Rectal smooth muscle tissue (tissue), 1 donor: Measurements from ENCODE around the gene ARG1.

Experiments used
- H3K27ac ChIP-seq: one replicate; pipeline ENCODE4 v1.7.0; 2013; ENCODE audit warnings: low read depth, low read length, inconsistent platforms
- H3K27me3 ChIP-seq: one replicate; pipeline ENCODE4 v1.7.0; 2013; ENCODE audit warnings: low read length; ENCODE audit not compliant: control insufficient read depth, insufficient read depth
- H3K36me3 ChIP-seq: one replicate; pipeline ENCODE4 v1.7.0; 2013; ENCODE audit warnings: low read length; ENCODE audit not compliant: control insufficient read depth, insufficient read depth
- H3K4me1 ChIP-seq: one replicate; pipeline ENCODE4 v1.7.0; 2013; ENCODE audit warnings: low read length; ENCODE audit not compliant: control insufficient read depth, insufficient read depth
- H3K4me3 ChIP-seq: one replicate; pipeline ENCODE4 v1.7.0; 2013; ENCODE audit warnings: low read length
- H3K9ac ChIP-seq: one replicate; pipeline ENCODE4 v1.7.0; 2013; ENCODE audit warnings: low read length

Gene ARG1

GRCh38 chr6:131592935-131593334 lies 19.9 kb downstream of the ARG1 start:
- peaks cover 23% of the 10 kb centered on the region for H3K36me3 ChIP-seq
- H3K9ac ChIP-seq = no peak overlapping the region
- no peak overlapping the region for H3K4me3 ChIP-seq
- H3K4me1 ChIP-seq = no peaks in the 10 kb centered on the region
- no peak overlapping the region for H3K27ac ChIP-seq
- H3K27me3 ChIP-seq = no peaks in the 10 kb centered on the region

GRCh38 chr6:131594074-131594473 lies 21.0 kb downstream of the ARG1 start:
- H3K27me3 ChIP-seq = no peaks in the 10 kb centered on the region
- no peak overlapping the region for H3K4me3 ChIP-seq
- H3K4me1 ChIP-seq = no peaks in the 10 kb centered on the region
- H3K9ac ChIP-seq = no peak overlapping the region
- peaks cover 22% of the 10 kb centered on the region for H3K36me3 ChIP-seq
- H3K27ac ChIP-seq = no peak overlapping the region

DNA sequence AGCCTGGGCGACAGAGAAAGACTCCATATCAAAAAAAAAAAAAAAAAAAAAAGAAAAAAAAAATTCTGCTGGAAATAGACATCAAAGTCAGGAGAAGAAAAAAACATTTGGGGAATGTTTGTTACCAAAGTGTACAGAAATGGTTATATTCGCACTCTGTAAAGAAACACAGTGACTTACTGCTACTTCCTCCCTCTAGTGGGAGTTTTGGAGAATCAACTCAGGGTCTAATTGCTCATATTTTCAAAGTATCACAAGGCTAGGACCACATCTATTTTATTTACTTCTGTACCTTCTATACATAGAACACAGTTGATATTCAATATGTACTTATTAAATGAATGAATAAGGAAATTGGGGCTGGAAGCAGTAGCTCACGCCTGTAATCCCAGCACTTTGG lies 24.4 kb downstream of the ARG1 start:
- Histone ChIP-seq H3K4me3 (no peak overlapping the region), H3K27ac (no peak overlapping the region), H3K27me3 (no peaks in the 10 kb centered on the region), H3K9ac (no peak overlapping the region), H3K4me1 (no peaks in the 10 kb centered on the region), H3K36me3 (peaks cover 17% of the 10 kb centered on the region)

GRCh38 chr6:131600716-131601115 lies 27.7 kb downstream of the ARG1 start:
- no peaks in the 10 kb centered on the region for H3K4me1 ChIP-seq
- H3K36me3 ChIP-seq = peaks cover 14% of the 10 kb centered on the region
- H3K4me3 ChIP-seq = no peak overlapping the region
- H3K27ac ChIP-seq = no peak overlapping the region
- H3K27me3 ChIP-seq = no peaks in the 10 kb centered on the region
- H3K9ac ChIP-seq = no peak overlapping the region

GRCh38 chr6:131602781-131603312 lies 29.8 kb downstream of the ARG1 start:
- Histone ChIP-seq H3K4me1 (no peaks in the 10 kb centered on the region), H3K4me3 (no peak overlapping the region), H3K36me3 (peaks cover 20% of the 10 kb centered on the region), H3K27ac (no peak overlapping the region), H3K27me3 (no peaks in the 10 kb centered on the region), H3K9ac (no peak overlapping the region)

DNA sequence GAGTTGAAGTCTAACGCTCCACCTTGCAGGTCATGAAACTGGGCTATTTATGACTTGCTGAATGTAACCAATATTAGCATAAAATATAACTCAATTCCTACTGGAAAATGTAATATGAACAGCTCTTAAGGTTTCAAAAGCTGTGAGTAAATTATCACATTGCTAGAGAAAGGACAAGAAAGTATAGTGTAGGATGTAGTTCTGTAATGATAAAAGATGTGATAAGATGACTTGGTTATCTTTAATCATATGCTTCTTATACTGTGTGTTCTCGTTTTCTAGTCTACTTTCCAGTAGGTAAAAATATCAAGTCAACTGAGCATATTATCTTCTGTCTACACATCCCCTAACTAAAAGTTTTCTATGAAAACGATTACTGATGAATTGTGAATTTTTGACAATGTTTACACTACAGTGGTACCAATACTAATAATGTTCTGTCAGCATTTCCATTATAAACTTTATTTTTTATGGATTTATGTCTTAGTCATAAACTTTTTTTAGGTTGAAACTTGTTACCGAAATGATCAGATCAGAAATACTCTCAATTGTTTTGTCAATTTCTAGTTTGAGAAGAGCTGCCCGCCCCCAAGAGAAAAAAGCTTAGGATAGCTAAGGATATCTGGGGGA lies 40.4 kb downstream of the ARG1 start:
- no peaks in the 10 kb centered on the region for H3K27me3 ChIP-seq
- H3K4me1 ChIP-seq = no peaks in the 10 kb centered on the region
- H3K4me3 ChIP-seq = no peak overlapping the region
- peaks cover 15% of the 10 kb centered on the region for H3K36me3 ChIP-seq
- no peak overlapping the region for H3K9ac ChIP-seq
- no peak overlapping the region for H3K27ac ChIP-seq

DNA sequence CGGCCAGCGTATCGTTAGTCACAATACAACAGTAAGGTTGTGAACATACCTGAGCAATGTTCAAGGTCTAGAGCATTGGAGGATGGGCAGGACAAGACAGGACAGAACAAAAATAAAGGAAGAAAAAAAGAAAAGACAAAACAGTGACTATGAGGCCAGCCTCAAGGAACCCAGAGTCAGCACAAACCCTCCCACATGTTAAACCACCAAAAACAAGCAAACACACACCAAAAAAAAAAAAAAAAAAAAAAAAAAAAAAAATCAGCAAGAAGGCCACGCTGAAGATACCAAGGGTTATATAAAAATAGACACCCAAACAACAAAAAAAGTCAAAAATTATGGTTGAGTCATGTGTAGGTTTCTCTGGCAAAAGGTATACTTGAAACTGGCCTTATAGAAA lies 42.2 kb downstream of the ARG1 start:
- H3K9ac ChIP-seq = no peak overlapping the region
- no peak overlapping the region for H3K4me3 ChIP-seq
- H3K27me3 ChIP-seq = no peaks in the 10 kb centered on the region
- H3K36me3 ChIP-seq = peaks cover 16% of the 10 kb centered on the region
- H3K27ac ChIP-seq = no peak overlapping the region
- H3K4me1 ChIP-seq = no peaks in the 10 kb centered on the region

DNA sequence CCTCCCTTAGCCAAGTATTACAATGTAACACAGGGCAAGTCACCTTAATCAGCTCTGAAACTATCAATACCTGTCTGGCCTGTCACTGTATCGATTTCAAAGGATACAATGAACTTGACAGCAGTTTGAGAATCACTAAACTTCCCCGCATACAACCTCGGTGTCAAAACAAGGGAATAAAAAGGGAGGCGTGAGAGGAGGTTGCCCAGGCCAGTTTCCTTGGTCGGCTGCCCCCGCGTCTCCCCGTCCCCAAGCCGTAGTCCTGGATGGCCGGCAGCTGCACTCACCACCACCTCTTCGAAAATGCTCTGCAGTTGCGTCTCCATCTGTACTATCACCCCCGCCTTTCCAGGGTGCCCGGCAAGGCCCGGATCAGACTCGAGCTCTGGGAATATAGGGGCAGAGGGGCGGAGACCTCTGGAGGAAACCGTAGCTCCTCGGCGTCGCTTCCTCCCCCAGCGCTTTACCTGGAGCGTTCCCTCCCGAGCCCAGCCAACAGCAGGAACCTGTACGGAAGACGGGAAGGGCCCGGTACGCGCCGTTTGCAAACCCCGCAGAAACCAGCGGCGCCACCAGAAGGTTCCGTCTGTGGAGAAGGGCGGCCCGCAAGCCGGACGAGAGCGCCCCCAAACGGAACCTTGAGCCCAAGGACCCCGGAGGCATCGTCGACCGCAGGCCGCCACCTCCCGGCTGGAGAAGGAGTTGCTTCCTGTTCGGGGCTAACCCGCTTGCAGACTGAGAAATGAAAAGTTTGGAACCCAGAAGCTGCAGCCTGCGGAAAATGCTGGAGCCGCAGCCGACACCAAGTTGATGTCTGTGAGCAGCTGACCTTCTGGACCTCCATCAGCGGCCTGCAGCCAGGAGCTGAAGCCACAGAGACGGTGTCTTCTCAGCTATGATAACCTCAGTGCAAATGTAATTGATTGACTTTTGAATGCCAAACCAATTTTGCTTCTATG lies 55.0 kb downstream of the ARG1 start, which contains the start of gene MED23:
TSS of gene MED23 (minus strand) at position 519 of the 959 bp plus-strand sequence. CDS start at position 326, 193 bp downstream.
- Histone ChIP-seq H3K27me3 (no peaks in the 10 kb centered on the region), H3K36me3 (peaks cover 7% of the 10 kb centered on the region), H3K4me3 (peak within 1 kb of the TSS; percentile 93), H3K4me1 (peaks cover 3% of the 10 kb centered on the region), H3K9ac (peak within 1 kb of the TSS; percentile 91), H3K27ac (peak within 1 kb of the TSS; percentile 70)

DNA sequence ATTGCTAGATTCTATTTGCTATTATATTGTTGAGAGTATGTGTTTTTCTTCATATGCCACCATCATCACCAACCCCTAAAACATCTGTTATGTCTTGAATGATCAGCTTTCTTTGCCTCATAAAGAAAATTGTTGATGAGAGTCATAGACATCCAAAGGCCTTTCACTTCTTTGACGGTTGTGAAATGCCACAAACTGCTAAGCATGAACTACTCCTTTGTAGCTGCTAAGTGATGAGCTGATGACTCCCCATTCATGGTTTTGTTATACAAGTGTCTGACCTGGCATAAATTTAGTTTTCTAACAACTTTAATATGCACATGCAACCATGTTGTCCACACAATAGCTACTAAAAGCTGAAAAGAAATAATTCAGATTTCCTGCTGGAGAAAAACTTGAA lies 55.7 kb downstream of the ARG1 start:
- no peak overlapping the region for H3K27ac ChIP-seq
- H3K9ac ChIP-seq = no peak overlapping the region

GRCh38 chr6:131629651-131630050 lies 56.6 kb downstream of the ARG1 start:
- peaks cover 3% of the 10 kb centered on the region for H3K4me1 ChIP-seq
- no peak overlapping the region for H3K9ac ChIP-seq
- peaks cover under 1% of the 10 kb centered on the region for H3K36me3 ChIP-seq
- H3K27me3 ChIP-seq = no peaks in the 10 kb centered on the region
- H3K4me3 ChIP-seq = no peak overlapping the region
- no peak overlapping the region for H3K27ac ChIP-seq

More for the DNA sequence above, 55.7 kb downstream of the ARG1 start:
- Histone ChIP-seq H3K4me1 (peaks cover 3% of the 10 kb centered on the region), H3K4me3 (peak overlapping the region; percentile 66), H3K27me3 (no peaks in the 10 kb centered on the region), H3K36me3 (peaks cover 6% of the 10 kb centered on the region)

GRCh38 chr6:131631625-131632289 lies 58.7 kb downstream of the ARG1 start:
- Histone ChIP-seq H3K27me3 (no peaks in the 10 kb centered on the region), H3K4me1 (peaks cover 3% of the 10 kb centered on the region), H3K27ac (no peak overlapping the region), H3K36me3 (no peaks in the 10 kb centered on the region), H3K9ac (no peak overlapping the region), H3K4me3 (no peak overlapping the region)
